ENCODE data around the gene PPP6R2. TPM values are rescaled to one million over a fixed set of nuclear protein-coding genes. Genes with fewer than 3 reads are reported as not detected.

The PPP6R2 gene
- total and polyA plus RNA-seq, 2 of the 8 experiments (the other 6 are each of a cell fraction or from before 2014, with no cell fraction given): 25.0 to 32.2 TPM

DNA sequence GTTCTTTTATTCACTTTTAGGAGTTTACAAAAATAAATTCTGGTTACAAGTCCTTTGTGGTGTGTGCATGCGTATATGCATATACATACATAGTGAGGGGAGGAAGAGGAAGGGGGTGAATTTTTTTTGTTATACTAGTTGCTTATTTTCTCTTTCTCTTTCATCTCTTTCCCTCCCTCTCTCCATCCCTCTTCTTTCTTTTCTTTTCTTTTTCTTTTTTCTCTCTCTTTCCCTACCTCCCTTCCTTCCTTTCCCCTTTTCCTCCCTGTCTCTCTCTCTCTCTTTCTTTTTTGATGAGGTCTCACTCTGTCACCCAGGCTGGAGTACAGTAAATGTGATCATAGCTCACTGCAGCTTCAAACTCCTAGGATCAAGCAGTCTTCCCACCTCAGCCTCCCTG is 14.1 kb downstream of the PPP6R2 start (continued):
- TF ChIP-seq GTF2F1 (IDR thresholded peaks at IDR 0.05; ENCODE audit: borderline replicate concordance, low read depth, low read length) (no peak), RAD21 (IDR thresholded peaks at IDR 0.05 in 1 of 2, conservative IDR thresholded peaks at IDR 0.05 in 1 of 2; ENCODE audit: low read depth in 2 of 2, low read length in 2 of 2) (no peak)
- TF ChIP-seq, protein P1, sequence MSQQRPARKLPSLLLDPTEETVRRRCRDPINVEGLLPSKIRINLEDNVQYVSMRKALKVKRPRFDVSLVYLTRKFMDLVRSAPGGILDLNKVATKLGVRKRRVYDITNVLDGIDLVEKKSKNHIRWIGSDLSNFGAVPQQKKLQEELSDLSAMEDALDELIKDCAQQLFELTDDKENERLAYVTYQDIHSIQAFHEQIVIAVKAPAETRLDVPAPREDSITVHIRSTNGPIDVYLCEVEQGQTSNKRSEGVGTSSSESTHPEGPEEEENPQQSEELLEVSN (IDR thresholded peaks at IDR 0.05): no peak
